ENCODE results near the gene CIBAR2. TPM values are rescaled to one million over a fixed set of nuclear protein-coding genes. Genes with fewer than 3 reads are reported as not detected.

Gene CIBAR2
- total RNA-seq, 2 experiments from 2014 or later = not detected

- TF ChIP-seq, protein P1, sequence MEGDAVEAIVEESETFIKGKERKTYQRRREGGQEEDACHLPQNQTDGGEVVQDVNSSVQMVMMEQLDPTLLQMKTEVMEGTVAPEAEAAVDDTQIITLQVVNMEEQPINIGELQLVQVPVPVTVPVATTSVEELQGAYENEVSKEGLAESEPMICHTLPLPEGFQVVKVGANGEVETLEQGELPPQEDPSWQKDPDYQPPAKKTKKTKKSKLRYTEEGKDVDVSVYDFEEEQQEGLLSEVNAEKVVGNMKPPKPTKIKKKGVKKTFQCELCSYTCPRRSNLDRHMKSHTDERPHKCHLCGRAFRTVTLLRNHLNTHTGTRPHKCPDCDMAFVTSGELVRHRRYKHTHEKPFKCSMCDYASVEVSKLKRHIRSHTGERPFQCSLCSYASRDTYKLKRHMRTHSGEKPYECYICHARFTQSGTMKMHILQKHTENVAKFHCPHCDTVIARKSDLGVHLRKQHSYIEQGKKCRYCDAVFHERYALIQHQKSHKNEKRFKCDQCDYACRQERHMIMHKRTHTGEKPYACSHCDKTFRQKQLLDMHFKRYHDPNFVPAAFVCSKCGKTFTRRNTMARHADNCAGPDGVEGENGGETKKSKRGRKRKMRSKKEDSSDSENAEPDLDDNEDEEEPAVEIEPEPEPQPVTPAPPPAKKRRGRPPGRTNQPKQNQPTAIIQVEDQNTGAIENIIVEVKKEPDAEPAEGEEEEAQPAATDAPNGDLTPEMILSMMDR (IDR thresholded peaks at IDR 0.05) = no peak
- ATAC-seq (no peak), DNase-seq (no peak)
- POLR2A ChIA-PET = no interaction called here
- H3K9me3 Mint-ChIP-seq = no peaks in the 10 kb centered on the region
- CTCF ChIA-PET = interaction anchor here (1.7 kb wide), 1 partner anchor 25 kb away, joined by 8 read pairs; no protein-coding TSS in a partner anchor
- no peak overlapping the region for H3K27ac Mint-ChIP-seq
- peaks cover 34% of the 10 kb centered on the region for H3K27me3 Mint-ChIP-seq
- intact Hi-C loops (cut with micrococcal nuclease) = no loop called here
- H3K4me3 Mint-ChIP-seq = no peak overlapping the region
- H3K36me3 Mint-ChIP-seq (ENCODE audit: low read depth) = no peaks in the 10 kb centered on the region
- H3K4me1 Mint-ChIP-seq (ENCODE audit: low read depth) = peaks cover 9% of the 10 kb centered on the region
Observed at GRCh38 chr16:85140455-85141012, 28.3 kb upstream of the CIBAR2 start.

- no peak for ATAC-seq
Observed at GRCh38 chr16:85139881-85140339, 27.6 kb upstream of the CIBAR2 start.

DNA sequence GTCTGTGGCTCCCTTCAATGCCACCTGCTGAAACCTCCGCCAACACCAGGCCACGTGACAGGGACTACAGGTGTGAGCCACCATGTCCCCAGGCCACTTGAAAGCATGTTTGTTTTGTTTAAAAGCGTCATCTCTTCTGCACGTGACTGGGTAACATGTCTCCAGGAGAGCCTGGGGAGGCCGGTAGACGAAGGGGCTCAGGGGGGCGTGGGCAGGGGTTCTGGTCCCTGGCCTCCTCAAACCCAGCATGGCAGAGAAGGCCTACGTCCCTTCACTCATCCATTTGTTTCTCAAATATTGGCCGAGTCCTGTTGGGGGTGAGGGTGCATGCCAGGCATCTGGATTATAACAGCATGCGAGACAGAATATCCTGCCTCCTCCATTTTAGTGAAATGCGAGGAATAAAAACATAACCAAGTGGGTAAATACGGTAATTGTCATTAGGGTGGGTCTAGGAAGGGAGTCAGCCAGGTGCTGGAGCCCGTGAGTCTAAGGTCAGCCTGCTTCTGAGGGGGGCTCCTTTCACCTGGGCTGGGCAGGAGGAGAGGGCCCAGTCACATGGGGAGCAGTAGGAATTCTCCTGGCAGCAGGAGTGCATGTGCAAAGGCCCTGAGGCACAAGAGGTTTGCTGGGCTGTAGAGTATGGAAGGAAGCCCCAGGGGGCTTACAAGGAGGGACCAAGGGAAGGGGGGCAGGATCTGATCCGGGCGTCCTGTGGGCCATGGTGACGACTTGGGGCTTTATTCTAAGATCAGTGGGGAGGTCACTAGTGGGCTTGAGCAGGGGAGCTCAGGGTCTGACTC lies 26.8 kb upstream of the CIBAR2 start:
- DNase-seq = no peak
- Mint-ChIP-seq H3K36me3 (ENCODE audit: low read depth) (no peaks in the 10 kb centered on the region), H3K9me3 (no peaks in the 10 kb centered on the region), H3K27ac (no peak overlapping the region), H3K4me1 (ENCODE audit: low read depth) (peaks cover 9% of the 10 kb centered on the region), H3K27me3 (peaks cover 34% of the 10 kb centered on the region), H3K4me3 (no peak overlapping the region)
- ATAC-seq = no peak
- intact Hi-C loops (cut with micrococcal nuclease) = no loop called here
- TF ChIP-seq, protein P1 (IDR thresholded peaks at IDR 0.05) = no peak
- ChIA-PET POLR2A (interaction anchor here (1.0 kb wide), 1 partner anchor 19 kb away, joined by 3 read pairs; no protein-coding TSS in a partner anchor), CTCF (interaction anchor here (1.7 kb wide), 1 partner anchor 24 kb away, joined by 8 read pairs; no protein-coding TSS in a partner anchor)

More at GRCh38 chr16:85139881-85140339, 27.6 kb upstream of the CIBAR2 start:
- Mint-ChIP-seq H3K27ac (no peak overlapping the region), H3K4me1 (ENCODE audit: low read depth) (peaks cover 9% of the 10 kb centered on the region), H3K27me3 (peaks cover 34% of the 10 kb centered on the region), H3K4me3 (no peak overlapping the region), H3K36me3 (ENCODE audit: low read depth) (no peaks in the 10 kb centered on the region), H3K9me3 (no peaks in the 10 kb centered on the region)
- POLR2A ChIA-PET = interaction anchor here (1.0 kb wide), 1 partner anchor 18 kb away, joined by 3 read pairs; no protein-coding TSS in a partner anchor
- no peak for DNase-seq
- CTCF ChIA-PET = interaction anchor here (1.7 kb wide), 1 partner anchor 25 kb away, joined by 8 read pairs; no protein-coding TSS in a partner anchor
- intact Hi-C loops (cut with micrococcal nuclease) = no loop called here
- TF ChIP-seq, protein P1 (IDR thresholded peaks at IDR 0.05) = no peak

DNA sequence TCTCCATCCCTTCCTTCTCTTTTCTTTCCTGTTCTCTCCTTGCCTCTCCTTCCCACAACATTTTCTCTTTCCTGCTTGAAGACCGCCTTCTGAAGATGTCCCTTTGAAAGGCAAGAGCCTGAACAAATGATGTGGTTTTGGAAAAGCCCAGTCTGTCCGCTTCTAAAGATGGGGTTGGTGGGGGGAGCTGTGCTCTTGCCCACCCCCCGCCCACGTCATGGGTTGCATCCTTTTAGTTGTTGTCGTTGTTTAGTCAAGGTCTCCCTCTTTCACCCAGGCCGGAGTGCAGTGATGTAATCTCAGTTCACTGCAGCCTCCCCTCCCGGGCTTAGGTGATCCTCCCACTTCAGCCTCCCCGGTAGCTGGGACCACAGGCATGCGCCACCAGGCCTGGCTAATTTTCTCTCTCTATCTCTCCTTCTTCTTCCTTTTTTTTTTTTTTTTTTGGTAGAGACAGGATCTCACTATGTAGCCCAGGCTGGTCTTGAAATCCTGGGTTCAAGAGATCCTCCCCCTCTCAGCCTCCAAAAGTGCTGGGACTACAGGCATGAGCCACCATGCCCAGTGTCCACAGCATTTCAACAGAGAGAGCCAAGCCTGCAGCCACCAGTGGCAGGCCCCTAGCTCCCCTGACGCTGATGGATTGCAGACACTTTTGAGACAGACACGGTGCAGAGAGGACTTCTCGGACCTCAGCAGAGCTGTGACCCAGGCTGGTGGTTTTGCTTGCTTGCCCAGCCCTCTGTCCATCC lies 26.0 kb upstream of the CIBAR2 start:
- POLR2A ChIA-PET = no interaction called here

More for the DNA sequence above, 26.0 kb upstream of the CIBAR2 start:
- CTCF ChIA-PET = no interaction called here
- no peak for ATAC-seq
- no peak for DNase-seq
- TF ChIP-seq, protein P1 (IDR thresholded peaks at IDR 0.05) = no peak
- no peaks in the 10 kb centered on the region for H3K36me3 Mint-ChIP-seq (ENCODE audit: low read depth)
- peaks cover 9% of the 10 kb centered on the region for H3K4me1 Mint-ChIP-seq (ENCODE audit: low read depth)
- intact Hi-C loops (cut with micrococcal nuclease) = no loop called here
- H3K27me3 Mint-ChIP-seq = peaks cover 34% of the 10 kb centered on the region
- no peak overlapping the region for H3K27ac Mint-ChIP-seq
- H3K9me3 Mint-ChIP-seq = no peaks in the 10 kb centered on the region
- no peak overlapping the region for H3K4me3 Mint-ChIP-seq
